ENCODE data around the gene LPAR5. TPM values are rescaled to one million over a fixed set of nuclear protein-coding genes. Genes with fewer than 3 reads are reported as not detected.
A peak's percentile ranks its signal among the peaks of the same experiment; 100 is the strongest.

The LPAR5 gene
- total RNA-seq, 1 experiment from 2014 or later = 0.22 TPM

- H3K27ac Mint-ChIP-seq = peak overlapping the region; percentile 89 to 98 (median 97); a peak in 3 of 7 replicates
- Histone ChIP-seq H3K18ac (ENCODE audit: insufficient read length, low read depth, low read length) (no peak overlapping the region), H2BK12ac (ENCODE audit: insufficient read length, low read depth, low read length) (no peak overlapping the region), H3K27ac (ENCODE audit: insufficient read length, low read depth, low read length) (no peak overlapping the region), H3K4me1 (ENCODE audit: insufficient read depth, low read length) (peaks cover 16% of the 10 kb centered on the region; the same call in 1 of the 2 replicates), H4K8ac (replicated peaks; ENCODE audit: insufficient read length, low read depth, low read length) (no peak overlapping the region), H3K79me1 (ENCODE audit: insufficient read depth, low read depth, low read length, poor library complexity, severe bottlenecking) (no peaks in the 10 kb centered on the region), H3K4ac (ENCODE audit: low read depth, low read length) (no peak overlapping the region), H2AK5ac (ENCODE audit: insufficient read length, low read length) (no peak overlapping the region), H3T11ph (ENCODE audit: low read length) (no peak overlapping the region), H2BK120ac (ENCODE audit: low read depth, low read length, poor library complexity, severe bottlenecking) (no peak overlapping the region), H3K14ac (ENCODE audit: insufficient read depth, low read length) (no peak overlapping the region), H4K5ac (ENCODE audit: insufficient read length, low read depth, low read length) (no peak overlapping the region), H3K9ac (ENCODE audit: extremely low read depth, insufficient read length, low read length) (no peak overlapping the region), H4K91ac (ENCODE audit: insufficient read length, low read depth, low read length) (no peak overlapping the region), H3K9me3 (ENCODE audit: control insufficient read depth, low read depth, low read length) (no peaks in the 10 kb centered on the region), H3K4me2 (ENCODE audit: insufficient read depth, insufficient read length, low read length) (peak overlapping the region; percentile 45), H3K56ac (ENCODE audit: insufficient read length, low read depth, low read length) (no peak overlapping the region), H2AFZ (ENCODE audit: low read length) (no peak overlapping the region), H4K20me1 (ENCODE audit: control insufficient read depth, insufficient read depth, insufficient read length) (no peaks in the 10 kb centered on the region), H3K27me3 (ENCODE audit: insufficient read depth, low read length) (no peaks in the 10 kb centered on the region), H2BK15ac (ENCODE audit: low read depth, low read length) (no peak overlapping the region), H3K23ac (ENCODE audit: insufficient read length, low read depth, low read length) (no peak overlapping the region), H3K79me2 (ENCODE audit: insufficient read depth, low read length) (no peaks in the 10 kb centered on the region), H3K23me2 (ENCODE audit: insufficient read length, low read depth, low read length, poor library complexity, severe bottlenecking) (peaks cover 4% of the 10 kb centered on the region), H2BK5ac (ENCODE audit: insufficient read length, low read length) (no peak overlapping the region), H2BK20ac (ENCODE audit: low read depth, low read length, poor library complexity, severe bottlenecking) (no peak overlapping the region)
- no peak for DNase-seq
- H3K9me3 Mint-ChIP-seq = no peaks in the 10 kb centered on the region
- no peak for TF ChIP-seq CTCF (conservative IDR thresholded peaks at IDR 0.05)
- peak overlapping the region; percentile 55 to 75; a peak in 4 of 5 replicates for H3K4me3 Mint-ChIP-seq
- no peaks in the 10 kb centered on the region for H3K36me3 Mint-ChIP-seq (ENCODE audit: insufficient read depth in 1 of 3, low read depth in 3 of 3)
- H3K27me3 Mint-ChIP-seq (ENCODE audit: low read depth) = no peaks in the 10 kb centered on the region
- H3K4me1 Mint-ChIP-seq = peaks cover 35 to 43% of the 10 kb centered on the region in 2 experiments
- WGBS (ENCODE audit: extremely low coverage, insufficient read length, low lambda C conversion rate) = no CpG with 5 or more reads among the region's 7 CpGs
Measured at GRCh38 chr12:6612652-6613014, 23.1 kb downstream of the LPAR5 start.

Data from H9 (cell line).